ENCODE results near the gene NEK6.

DNA sequence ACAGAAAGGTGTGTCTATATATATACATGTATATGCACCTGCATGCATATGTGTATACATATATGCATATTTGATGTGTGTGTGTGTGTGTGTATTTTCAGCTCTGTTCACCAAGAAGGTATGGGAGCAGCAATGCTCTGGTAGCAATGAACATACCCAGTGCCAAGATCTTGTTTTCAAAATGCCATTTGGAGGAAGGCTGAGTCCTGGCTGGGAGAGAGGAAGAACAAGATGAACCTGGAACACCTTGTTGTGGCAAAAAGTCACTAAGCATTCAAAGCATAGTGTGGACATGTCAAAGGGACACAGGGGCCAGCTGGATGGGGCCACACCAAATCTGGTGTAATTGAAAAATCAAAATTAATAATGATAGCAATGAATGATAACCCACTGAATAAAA lies 31.8 kb upstream of the NEK6 start:
- TF ChIP-seq, protein P1, sequence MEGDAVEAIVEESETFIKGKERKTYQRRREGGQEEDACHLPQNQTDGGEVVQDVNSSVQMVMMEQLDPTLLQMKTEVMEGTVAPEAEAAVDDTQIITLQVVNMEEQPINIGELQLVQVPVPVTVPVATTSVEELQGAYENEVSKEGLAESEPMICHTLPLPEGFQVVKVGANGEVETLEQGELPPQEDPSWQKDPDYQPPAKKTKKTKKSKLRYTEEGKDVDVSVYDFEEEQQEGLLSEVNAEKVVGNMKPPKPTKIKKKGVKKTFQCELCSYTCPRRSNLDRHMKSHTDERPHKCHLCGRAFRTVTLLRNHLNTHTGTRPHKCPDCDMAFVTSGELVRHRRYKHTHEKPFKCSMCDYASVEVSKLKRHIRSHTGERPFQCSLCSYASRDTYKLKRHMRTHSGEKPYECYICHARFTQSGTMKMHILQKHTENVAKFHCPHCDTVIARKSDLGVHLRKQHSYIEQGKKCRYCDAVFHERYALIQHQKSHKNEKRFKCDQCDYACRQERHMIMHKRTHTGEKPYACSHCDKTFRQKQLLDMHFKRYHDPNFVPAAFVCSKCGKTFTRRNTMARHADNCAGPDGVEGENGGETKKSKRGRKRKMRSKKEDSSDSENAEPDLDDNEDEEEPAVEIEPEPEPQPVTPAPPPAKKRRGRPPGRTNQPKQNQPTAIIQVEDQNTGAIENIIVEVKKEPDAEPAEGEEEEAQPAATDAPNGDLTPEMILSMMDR (IDR thresholded peaks at IDR 0.05): no peak
- no peak for TF ChIP-seq POLR2A (IDR thresholded peaks at IDR 0.05)
- no peak for TF ChIP-seq EP300 (IDR thresholded peaks at IDR 0.05)

Data from tibial nerve (tissue), 4 donors.